Central memory CD4-positive, alpha-beta T cell (primary cell): ENCODE results near the gene PLD5.
"Not testable (repeated sequence)": the region's sequence is repeated elsewhere in the genome, so short reads cannot be mapped to it uniquely, and the experiment has no call there.

Experiments
- DNase-seq: peaks from one replicate; pipeline ENCODE4 v3.0.0; 2022

The PLD5 gene

DNA sequence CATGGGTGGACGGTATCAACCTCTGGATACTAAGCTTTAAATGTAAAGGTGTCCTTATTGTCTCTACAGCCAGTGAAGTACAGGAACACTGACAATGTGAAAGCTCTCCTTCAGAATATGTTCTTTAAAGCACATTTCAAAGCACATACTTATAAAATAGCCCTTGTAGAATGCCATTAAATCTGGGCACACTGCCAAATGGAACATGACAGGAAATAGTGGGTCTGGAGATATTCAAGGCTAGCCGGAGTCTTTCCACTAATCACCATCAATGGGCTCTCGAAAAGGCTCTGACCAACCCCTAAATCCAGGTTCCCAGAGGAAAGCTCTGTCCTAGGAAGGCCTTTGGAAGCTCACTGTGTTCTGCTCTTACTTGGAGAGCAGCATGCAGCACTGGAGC lies 46.6 kb downstream of the PLD5 start:
- DNase-seq: no peak

GRCh38 chr1:242470774-242471173 lies 53.7 kb downstream of the PLD5 start:
- DNase-seq: no peak

DNA sequence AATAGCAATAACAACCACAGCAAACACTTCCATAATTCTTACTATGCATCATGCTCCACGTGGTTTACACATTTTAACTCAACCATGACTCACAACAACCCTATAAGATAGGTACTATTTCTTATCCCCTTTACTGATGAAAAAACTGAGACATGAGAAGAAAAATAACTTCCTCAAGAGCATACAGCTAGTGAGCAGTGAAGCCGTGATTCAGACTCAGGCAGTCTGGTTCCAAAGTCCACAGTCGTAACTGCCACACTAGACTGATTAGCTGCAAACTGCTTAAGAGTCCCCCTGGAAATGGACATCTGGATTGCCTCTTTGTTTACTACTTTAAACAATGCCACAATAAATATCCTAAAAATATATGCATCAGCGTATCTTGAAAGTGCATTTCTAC lies 55.7 kb downstream of the PLD5 start:
- DNase-seq: no peak

- DNase-seq: no peak
These were observed 56.8 kb downstream of the PLD5 start for GRCh38 chr1:242467556-242468145.

- no peak for DNase-seq
These were observed 61.6 kb downstream of the PLD5 start for GRCh38 chr1:242462867-242463266.

DNA sequence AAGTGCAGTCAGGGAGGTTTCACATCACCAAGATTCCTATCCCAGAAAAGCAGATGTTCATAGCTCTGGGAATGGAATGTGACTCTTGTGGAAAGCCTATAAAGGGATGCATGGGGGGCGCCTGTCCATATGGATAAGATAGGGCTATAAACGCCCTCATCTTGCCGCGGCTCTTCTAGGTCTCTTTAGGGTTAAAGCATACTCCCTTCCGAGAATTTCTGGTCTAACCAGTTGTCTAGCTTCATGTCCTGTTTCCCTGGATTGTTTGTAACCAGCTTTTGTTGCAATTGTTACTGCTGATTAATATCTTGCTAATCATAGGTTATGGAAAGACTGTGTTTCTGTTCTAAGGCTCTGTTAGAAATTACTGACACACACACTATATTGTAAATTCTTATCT lies 64.8 kb downstream of the PLD5 start:
- DNase-seq: not testable (repeated sequence)

DNA sequence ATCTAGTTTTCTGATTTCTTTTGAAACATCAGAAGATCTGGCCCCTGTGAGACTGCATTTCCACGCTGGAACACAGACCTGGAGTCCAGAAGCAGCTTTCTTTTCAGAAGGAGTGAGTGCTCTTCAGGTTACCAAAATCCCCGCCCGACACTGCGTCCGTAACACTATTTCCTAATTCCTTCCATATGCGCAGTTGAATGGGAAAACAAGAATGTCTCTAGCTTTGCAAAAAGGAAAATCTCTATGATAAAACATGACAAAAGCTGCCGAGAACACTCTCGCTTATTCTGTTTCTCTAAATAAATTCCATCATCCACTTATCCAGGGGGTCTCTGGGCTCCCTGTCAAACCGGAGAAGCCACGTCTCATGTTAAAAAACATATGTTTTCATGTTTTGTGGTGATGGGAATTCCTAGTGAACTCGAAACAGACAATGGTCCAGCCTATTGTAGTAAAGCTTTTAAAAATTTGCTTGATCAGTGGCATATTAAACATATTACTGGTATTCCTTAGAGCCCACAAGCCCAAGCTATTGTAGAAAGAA lies 67.7 kb downstream of the PLD5 start:
- DNase-seq: no peak

GRCh38 chr1:242455052-242455361 lies 69.5 kb downstream of the PLD5 start:
- DNase-seq: no peak

GRCh38 chr1:242454262-242455051 lies 70.0 kb downstream of the PLD5 start:
- no peak for DNase-seq

DNA sequence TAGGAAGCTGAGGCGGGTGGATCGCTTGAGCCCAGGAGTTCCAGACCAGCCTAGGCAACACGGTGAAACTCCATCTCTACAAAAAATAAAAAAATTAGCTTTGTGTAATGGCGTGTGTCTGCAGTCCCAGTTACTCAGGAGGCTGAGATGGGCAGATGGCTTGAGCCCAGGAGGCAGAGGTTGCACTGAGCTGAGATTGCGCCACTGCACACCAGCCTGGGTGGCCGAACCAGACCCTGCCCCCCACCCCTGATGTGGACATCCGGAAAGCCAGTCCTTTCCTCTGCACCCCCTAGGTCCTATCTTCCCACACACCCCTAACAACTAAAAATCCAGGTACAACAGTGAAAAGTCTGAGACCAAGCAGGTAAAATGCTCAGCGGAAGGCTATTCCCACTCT lies 71.9 kb downstream of the PLD5 start:
- no peak for DNase-seq

DNA sequence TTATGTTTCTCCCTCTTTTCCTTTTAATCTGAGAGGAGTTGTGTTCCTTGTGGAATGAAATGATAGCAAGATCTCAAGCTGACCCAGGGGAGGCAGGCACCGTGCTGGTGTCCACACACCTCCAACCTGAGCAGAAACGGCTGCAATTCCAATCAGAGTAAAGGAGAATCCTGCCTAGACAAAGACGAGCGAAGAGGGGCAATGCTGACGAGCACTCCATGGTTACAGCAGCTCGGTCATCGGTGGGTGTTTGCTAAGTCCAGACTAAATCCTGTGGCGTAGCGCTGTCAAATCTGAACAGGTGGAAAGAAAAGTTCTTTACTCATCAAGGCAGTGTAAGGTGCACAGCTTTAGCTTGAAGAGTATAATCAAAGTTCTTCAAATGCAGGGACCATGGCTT lies 74.8 kb downstream of the PLD5 start:
- DNase-seq: no peak

DNA sequence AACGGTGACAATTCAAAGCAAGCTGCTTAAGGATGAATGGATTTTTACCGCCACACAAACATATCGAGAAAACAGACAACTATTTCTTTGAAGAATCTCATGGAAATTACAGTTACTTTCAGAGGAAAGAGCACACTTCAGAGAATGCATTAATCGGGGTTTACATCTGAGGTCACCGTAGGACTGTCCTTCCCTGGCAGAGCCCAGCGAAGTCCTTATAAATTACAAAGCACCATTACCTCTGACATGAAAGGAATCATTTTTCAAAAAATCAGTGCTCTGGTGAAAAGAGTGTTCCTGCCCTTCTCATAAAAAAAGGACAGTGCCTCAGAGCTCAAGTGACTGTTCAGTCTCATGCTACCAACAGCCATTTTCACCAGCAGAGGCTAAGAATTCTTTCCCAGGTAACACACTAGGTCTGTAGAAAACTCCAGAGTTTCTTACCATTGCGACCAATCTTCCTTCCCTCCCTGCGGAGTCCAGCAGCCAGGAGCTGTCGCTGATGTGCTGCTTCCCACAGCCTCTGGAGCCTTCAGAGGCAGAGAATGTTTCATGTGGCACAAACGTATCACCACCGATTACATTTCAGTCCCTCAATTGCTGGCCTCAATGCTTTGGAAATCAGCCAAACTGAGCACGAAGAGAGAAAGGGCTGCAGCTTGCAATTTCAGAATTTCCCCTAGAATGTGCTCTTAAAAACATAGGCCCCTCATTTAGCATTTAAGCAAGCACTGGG lies 75.4 kb downstream of the PLD5 start:
- DNase-seq: no peak

GRCh38 chr1:242447689-242448088 lies 76.8 kb downstream of the PLD5 start:
- DNase-seq: no peak

DNA sequence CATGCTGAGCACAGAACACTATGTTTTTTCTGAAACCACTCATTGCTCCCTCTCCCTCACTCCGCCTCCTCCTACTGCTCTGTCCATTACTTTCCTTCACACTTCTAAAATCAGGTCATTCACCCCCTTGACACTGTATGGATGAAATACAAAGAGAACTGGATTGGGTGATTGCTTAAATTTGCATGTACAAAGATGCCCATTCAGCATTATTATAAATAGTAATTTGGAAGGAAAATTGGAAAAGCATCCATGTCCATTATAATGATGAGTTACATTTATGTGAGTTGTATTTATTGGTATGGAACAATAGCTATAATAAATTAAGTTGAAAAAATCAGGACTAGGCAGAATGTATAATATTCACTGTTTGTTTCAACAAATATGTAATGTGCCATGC lies 83.7 kb downstream of the PLD5 start:
- no peak for DNase-seq

- no peak for DNase-seq
These were observed 89.3 kb downstream of the PLD5 start for GRCh38 chr1:242435200-242435599.

GRCh38 chr1:242432491-242433095 lies 91.9 kb downstream of the PLD5 start:
- DNase-seq: no peak

DNA sequence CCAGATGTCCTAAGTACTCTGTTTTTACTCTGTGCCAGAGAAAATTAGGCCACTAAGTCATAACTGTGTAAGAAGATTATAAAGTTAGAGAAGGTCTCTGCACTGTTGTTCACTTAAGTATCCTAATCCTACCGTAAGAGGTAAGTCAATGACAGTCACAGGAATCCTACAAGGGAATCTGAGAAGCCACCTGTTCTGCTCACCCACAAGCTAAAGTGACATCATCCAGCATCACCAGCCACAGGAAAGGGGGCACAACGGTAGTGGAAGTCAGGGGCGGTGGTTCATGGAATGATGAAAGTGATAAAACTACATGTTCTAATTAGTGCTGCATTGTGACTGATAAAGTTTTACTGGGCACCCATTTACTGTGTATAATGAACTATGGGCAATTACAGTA lies 92.7 kb downstream of the PLD5 start:
- DNase-seq: no peak

DNA sequence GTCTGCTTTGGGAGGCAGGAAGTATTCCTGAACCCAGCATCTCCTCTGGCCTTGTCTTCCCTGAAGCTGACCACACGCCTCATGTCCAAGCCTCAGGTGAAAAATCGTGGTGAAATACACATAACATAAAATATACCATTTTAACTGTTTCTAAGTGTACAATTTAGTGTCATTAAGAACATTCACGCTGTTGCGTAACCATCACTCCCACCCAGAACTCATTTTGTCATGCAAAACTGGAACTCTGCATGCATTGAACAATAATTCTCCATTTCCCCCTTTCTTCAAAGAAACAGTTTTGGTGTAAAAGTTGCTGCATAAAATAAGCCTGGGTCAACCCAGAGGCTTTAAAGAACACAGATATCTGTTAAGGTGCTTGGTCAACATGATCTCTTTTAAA lies 93.5 kb downstream of the PLD5 start:
- DNase-seq: no peak

GRCh38 chr1:242428399-242429190 lies 95.9 kb downstream of the PLD5 start:
- DNase-seq: no peak

DNA sequence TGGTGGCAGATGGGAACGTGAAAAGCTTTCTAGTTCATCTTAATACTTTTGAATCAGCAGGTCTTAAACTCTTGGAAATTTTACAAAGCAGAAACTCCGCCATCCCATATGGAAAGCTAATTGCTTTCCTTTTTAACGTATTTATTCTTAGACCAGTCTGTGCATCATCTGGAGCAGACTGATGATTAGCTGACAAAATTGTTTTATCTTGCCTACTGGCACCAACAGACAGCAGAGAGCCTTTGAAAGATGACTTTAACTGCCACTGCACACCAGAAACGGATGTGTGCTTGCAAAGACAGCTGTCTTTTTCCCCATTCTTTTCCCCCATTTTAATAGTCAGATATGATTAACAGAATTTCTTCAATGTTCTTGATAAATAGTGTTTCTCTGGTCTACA lies 97.0 kb downstream of the PLD5 start:
- DNase-seq: no peak

- no peak for DNase-seq
These were observed 98.1 kb downstream of the PLD5 start for GRCh38 chr1:242426271-242426905.

DNA sequence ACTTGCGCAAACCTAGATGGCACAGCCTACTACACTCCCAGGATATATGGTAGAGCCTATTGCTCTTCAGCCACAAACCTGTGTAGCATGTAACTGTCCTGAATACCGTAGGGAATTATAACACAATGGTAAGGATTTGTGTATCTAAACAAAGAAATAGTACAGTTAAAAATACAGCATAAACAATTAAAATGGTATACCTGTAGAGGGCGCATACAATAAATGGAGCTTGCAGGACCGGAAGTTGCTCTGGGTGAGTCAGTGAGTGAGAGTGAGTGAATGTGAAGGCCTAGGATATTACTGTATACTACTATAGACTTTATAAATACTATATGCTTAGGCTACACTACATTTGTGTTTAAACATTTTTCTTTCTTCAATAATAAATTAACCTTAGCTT lies 99.3 kb downstream of the PLD5 start:
- DNase-seq: no peak
